Measurements from ENCODE around the gene CERS3.
"Not testable (repeated sequence)": the region's sequence is repeated elsewhere in the genome, so short reads cannot be mapped to it uniquely, and the experiment has no call there.

Gene CERS3

DNA sequence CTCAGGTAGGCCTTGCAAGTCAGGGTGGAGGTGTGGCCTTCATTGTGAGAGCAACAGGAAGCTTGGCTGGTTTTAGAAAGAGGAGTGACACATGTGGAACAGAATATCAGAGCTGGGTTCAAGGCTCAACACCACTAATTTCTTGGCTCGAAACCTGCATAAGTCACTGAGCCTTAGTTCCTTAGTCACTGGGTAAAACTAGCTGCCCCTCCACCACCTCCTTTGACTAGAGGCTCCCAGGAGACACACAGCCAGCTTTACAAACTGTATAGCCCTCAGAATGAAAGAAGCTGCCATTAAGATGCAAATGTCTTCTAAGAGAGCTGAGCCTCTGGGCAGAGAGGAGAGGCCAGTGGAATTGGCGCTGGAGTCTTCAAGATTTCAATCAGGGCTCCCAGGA, 67.7 kb downstream of the CERS3 start:
- H3K27me3 ChIP-seq (ENCODE audit: insufficient read depth, poor library complexity, severe bottlenecking) = no peaks in the 10 kb centered on the region
- no peak overlapping the region for H3K4me3 ChIP-seq (ENCODE audit: severe bottlenecking)
- ATAC-seq (ENCODE audit: low read depth) = no peak
- TF ChIP-seq, protein P1, sequence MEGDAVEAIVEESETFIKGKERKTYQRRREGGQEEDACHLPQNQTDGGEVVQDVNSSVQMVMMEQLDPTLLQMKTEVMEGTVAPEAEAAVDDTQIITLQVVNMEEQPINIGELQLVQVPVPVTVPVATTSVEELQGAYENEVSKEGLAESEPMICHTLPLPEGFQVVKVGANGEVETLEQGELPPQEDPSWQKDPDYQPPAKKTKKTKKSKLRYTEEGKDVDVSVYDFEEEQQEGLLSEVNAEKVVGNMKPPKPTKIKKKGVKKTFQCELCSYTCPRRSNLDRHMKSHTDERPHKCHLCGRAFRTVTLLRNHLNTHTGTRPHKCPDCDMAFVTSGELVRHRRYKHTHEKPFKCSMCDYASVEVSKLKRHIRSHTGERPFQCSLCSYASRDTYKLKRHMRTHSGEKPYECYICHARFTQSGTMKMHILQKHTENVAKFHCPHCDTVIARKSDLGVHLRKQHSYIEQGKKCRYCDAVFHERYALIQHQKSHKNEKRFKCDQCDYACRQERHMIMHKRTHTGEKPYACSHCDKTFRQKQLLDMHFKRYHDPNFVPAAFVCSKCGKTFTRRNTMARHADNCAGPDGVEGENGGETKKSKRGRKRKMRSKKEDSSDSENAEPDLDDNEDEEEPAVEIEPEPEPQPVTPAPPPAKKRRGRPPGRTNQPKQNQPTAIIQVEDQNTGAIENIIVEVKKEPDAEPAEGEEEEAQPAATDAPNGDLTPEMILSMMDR (IDR thresholded peaks at IDR 0.05; ENCODE audit: poor library complexity, severe bottlenecking) = no peak
- no peak overlapping the region for H3K27ac ChIP-seq (ENCODE audit: poor library complexity, severe bottlenecking)
- H3K36me3 ChIP-seq (ENCODE audit: low read depth) = no peaks in the 10 kb centered on the region
- H3K4me1 ChIP-seq (ENCODE audit: insufficient read depth, poor library complexity, severe bottlenecking) = no peaks in the 10 kb centered on the region
- no peak for DNase-seq (ENCODE audit: low spot score)
- H3K9me3 ChIP-seq (ENCODE audit: severe bottlenecking) = no peaks in the 10 kb centered on the region

DNA sequence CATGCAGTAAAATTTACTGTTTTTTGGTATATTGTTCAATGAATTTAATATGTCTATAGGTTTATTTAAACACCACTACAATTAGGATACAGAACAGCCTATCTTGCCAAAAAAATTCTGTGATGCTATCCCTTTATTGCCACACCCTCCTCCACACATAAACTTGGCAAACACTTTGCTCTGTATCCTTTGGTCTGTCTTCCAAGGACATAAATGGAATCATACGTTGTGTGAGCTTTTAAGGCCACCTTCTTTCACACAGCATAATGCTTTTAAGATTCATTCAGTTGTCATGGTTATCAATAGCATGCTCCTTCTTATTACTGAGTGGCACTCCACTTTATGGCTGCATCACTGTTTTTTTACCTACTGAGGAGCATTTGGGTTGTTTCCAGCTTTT, 71.5 kb downstream of the CERS3 start:
- TF ChIP-seq, protein P1 (IDR thresholded peaks at IDR 0.05; ENCODE audit: poor library complexity, severe bottlenecking) = no peak
- Histone ChIP-seq H3K9me3 (ENCODE audit: severe bottlenecking) (no peaks in the 10 kb centered on the region), H3K27ac (ENCODE audit: poor library complexity, severe bottlenecking) (no peak overlapping the region), H3K36me3 (ENCODE audit: low read depth) (no peaks in the 10 kb centered on the region), H3K4me1 (ENCODE audit: insufficient read depth, poor library complexity, severe bottlenecking) (no peaks in the 10 kb centered on the region), H3K4me3 (ENCODE audit: severe bottlenecking) (no peak overlapping the region), H3K27me3 (ENCODE audit: insufficient read depth, poor library complexity, severe bottlenecking) (no peaks in the 10 kb centered on the region)
- ATAC-seq (ENCODE audit: low read depth) = no peak
- no peak for DNase-seq (ENCODE audit: low spot score)

DNA sequence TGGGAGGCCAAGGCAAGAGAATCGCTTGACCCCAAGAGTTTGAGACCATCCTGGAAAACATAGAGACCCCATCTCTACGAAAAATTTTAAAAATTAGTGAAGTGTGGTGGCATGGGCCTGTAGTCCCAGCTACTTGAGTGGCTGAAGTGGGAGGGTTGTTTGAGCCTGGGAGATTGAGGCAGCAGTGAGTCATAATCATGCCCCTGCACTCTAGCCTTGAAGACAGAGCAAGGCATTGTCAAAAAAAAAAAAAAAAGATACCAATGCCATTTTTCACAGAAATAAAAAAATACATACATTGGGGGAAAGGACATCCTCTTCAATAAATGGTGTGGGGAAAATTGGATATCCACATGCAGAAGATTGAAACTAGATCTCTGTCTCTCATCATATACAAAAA, 74.6 kb downstream of the CERS3 start:
- Histone ChIP-seq H3K4me1 (ENCODE audit: insufficient read depth, poor library complexity, severe bottlenecking) (no peaks in the 10 kb centered on the region), H3K36me3 (ENCODE audit: low read depth) (no peaks in the 10 kb centered on the region), H3K4me3 (ENCODE audit: severe bottlenecking) (no peak overlapping the region), H3K27me3 (ENCODE audit: insufficient read depth, poor library complexity, severe bottlenecking) (no peaks in the 10 kb centered on the region), H3K9me3 (ENCODE audit: severe bottlenecking) (no peaks in the 10 kb centered on the region), H3K27ac (ENCODE audit: poor library complexity, severe bottlenecking) (no peak overlapping the region)
- TF ChIP-seq, protein P1 (IDR thresholded peaks at IDR 0.05; ENCODE audit: poor library complexity, severe bottlenecking) = no peak
- ATAC-seq (ENCODE audit: low read depth) = no peak
- no peak for DNase-seq (ENCODE audit: low spot score)

DNA sequence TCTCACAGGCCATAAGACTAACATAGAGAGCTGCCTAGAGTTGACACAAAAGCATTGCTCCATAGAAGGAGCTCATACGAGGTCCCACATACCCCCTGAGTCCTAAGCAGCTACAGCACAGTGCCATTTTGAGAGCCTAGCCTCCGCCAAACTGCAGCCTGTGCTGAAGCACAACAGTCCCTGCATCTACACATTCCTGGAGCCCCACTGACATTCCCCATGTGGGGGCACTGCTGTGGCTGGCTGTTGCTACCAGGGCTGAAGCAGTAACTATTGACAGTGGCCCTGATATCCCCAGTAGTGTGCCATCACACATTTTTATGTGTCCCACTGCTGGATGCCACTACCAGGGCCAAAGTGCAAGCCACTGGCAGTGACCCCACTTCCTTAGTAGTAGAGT, 80.3 kb downstream of the CERS3 start:
- H3K4me3 ChIP-seq (ENCODE audit: severe bottlenecking) = no peak overlapping the region
- no peak overlapping the region for H3K27ac ChIP-seq (ENCODE audit: poor library complexity, severe bottlenecking)
- no peaks in the 10 kb centered on the region for H3K27me3 ChIP-seq (ENCODE audit: insufficient read depth, poor library complexity, severe bottlenecking)
- no peak for DNase-seq (ENCODE audit: low spot score)
- no peak; the same call in 2 of the 3 replicates for ATAC-seq (ENCODE audit: low read depth)
- H3K9me3 ChIP-seq (ENCODE audit: severe bottlenecking) = no peaks in the 10 kb centered on the region
- TF ChIP-seq, protein P1 (IDR thresholded peaks at IDR 0.05; ENCODE audit: poor library complexity, severe bottlenecking) = no peak
- H3K4me1 ChIP-seq (ENCODE audit: insufficient read depth, poor library complexity, severe bottlenecking) = no peaks in the 10 kb centered on the region
- H3K36me3 ChIP-seq (ENCODE audit: low read depth) = no peaks in the 10 kb centered on the region

DNA sequence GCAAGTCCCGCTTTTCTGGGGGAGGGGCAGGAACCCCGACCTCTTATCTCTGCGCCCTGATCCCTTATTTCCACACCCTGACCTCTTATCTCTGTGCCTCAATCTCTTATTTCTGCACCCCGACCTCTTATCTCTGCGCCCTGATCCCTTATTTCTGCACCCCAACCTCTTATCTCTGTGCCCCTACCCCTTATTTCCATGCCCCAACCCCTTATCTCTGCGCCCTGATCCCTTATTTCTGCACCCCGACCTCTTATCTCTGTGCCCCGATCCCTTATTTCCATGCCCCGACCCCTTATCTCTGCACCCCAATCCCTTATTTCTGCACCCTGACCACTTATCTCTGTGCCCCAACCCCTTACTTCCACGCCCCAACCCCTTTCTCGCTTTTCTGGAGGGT, 87.7 kb downstream of the CERS3 start:
- not testable (repeated sequence) for H3K27ac ChIP-seq (ENCODE audit: poor library complexity, severe bottlenecking); DNase-seq (ENCODE audit: low spot score); H3K27me3 ChIP-seq (ENCODE audit: insufficient read depth, poor library complexity, severe bottlenecking); ATAC-seq (ENCODE audit: low read depth); H3K36me3 ChIP-seq (ENCODE audit: low read depth); H3K4me3 ChIP-seq (ENCODE audit: severe bottlenecking); H3K4me1 ChIP-seq (ENCODE audit: insufficient read depth, poor library complexity, severe bottlenecking); H3K9me3 ChIP-seq (ENCODE audit: severe bottlenecking)

All from RWPE2 (cell line).